Mesendoderm (in vitro differentiated cells): Measurements from ENCODE around the gene HOXB4.

Experiments
- DNase-seq: peaks from one replicate; pipeline ENCODE4 v3.0.0; 2013
- H2AK5ac ChIP-seq: 2 replicates; pipeline ENCODE4 v1.6.1; 2013; ENCODE audit warnings: low read length, inconsistent platforms
- H2BK120ac ChIP-seq: 2 replicates; pipeline ENCODE4 v1.6.1; 2013; ENCODE audit warnings: low read depth, mild to moderate bottlenecking, low read length, moderate library complexity, mixed read lengths
- H2BK15ac ChIP-seq: replicated peaks from 2 replicates; pipeline ENCODE4 v1.6.1; 2013; ENCODE audit warnings: low read depth, mild to moderate bottlenecking, moderate library complexity
- H2BK5ac ChIP-seq: 2 replicates; pipeline ENCODE4 v1.6.1; 2013; ENCODE audit warnings: low read length, inconsistent platforms
- H3K18ac ChIP-seq: 2 replicates; pipeline ENCODE4 v1.6.1; 2013; ENCODE audit warnings: mild to moderate bottlenecking, low read length, mixed read lengths
- H3K23ac ChIP-seq: one replicate; pipeline ENCODE4 v1.6.1; 2013; ENCODE audit warnings: low read length
- H3K27ac ChIP-seq: 2 replicates; pipeline ENCODE4 v1.5.1; 2013; ENCODE audit warnings: low read depth, mild to moderate bottlenecking, inconsistent platforms, low read length, moderate library complexity
- H3K27me3 ChIP-seq: 2 replicates; pipeline ENCODE4 v1.6.1; 2013; ENCODE audit warnings: low read length, control low read depth, mild to moderate bottlenecking, inconsistent platforms; ENCODE audit not compliant: insufficient read depth, poor library complexity
- H3K36me3 ChIP-seq: 2 replicates; pipeline ENCODE4 v1.6.1; 2013; ENCODE audit warnings: low read length, inconsistent platforms; ENCODE audit not compliant: control insufficient read depth, insufficient read depth
- H3K4ac ChIP-seq: one replicate; pipeline ENCODE4 v1.6.1; 2013; ENCODE audit warnings: low read depth, mild to moderate bottlenecking, low read length, moderate library complexity
- H3K4me1 ChIP-seq: 2 replicates; pipeline ENCODE4 v1.6.1; 2013; ENCODE audit warnings: low read depth, low read length, inconsistent platforms; ENCODE audit not compliant: control insufficient read depth
- H3K4me2 ChIP-seq: 2 replicates; pipeline ENCODE4 v1.6.1; 2013; ENCODE audit warnings: low read length
- H3K4me3 ChIP-seq: 2 replicates; pipeline ENCODE4 v1.5.1; 2013; ENCODE audit warnings: mild to moderate bottlenecking, low read length
- H3K56ac ChIP-seq: one replicate; pipeline ENCODE4 v1.6.1; 2013; ENCODE audit warnings: low read length
- H3K79me1 ChIP-seq: 2 replicates; pipeline ENCODE4 v1.6.1; 2013; ENCODE audit warnings: low read length, inconsistent platforms
- H3K79me2 ChIP-seq: 2 replicates; pipeline ENCODE4 v1.6.1; 2013; ENCODE audit warnings: mild to moderate bottlenecking, low read length; ENCODE audit not compliant: control insufficient read depth, insufficient read depth
- H3K9ac ChIP-seq: 2 replicates; pipeline ENCODE4 v1.6.1; 2013; ENCODE audit warnings: low read length, inconsistent platforms
- H4K5ac ChIP-seq: one replicate; pipeline ENCODE4 v1.6.1; 2013; ENCODE audit warnings: low read length
- H4K8ac ChIP-seq: one replicate; pipeline ENCODE4 v1.6.1; 2013; ENCODE audit warnings: low read depth, mild to moderate bottlenecking, control low read depth, low read length, moderate library complexity
- WGBS: extraction: QIAGEN DNeasy Blood & Tissue Kit; methylation state at CpG from one replicate; pipeline ENCODE4 v1.1.7; 2013; ENCODE audit warnings: low lambda C conversion rate, missing lambda C conversion rate; ENCODE audit not compliant: insufficient coverage; ENCODE audit errors: extremely low coverage; 5-methylcytosine and 5-hydroxymethylcytosine counted together

The HOXB4 gene

DNA sequence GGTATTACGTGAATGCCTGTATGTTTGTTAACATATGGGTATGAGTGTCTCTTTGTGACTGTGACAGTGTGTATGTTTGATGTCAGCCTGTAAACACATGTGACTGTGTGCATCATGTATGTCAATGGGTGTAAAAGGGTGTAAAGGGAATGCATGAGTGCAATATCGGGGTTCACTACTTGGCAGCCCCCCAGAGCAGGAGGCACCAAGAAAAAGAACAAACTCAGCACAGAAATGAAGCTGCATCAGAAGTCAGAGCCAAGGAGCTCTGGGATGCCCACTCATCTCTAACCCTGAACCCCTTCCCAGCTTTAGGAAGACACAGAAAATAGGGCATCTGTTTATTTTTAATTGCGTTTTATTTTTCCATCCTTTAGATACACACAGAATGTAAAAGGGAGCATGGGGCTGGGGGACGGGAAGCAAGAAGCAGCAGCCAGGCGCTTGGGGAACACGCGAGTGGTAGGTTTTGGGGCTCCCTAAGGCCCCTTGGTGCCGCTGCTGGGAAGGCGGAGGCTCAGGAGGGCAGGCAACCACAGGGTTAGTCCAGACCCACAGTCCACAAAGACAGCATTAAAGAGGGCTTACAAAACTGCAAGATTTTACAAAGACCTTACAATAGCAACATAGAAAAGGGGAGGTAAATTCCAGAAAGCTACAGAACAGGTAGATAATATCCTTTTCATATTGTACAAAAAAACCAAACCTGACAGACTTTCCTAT, 28.9 kb upstream of the HOXB4 start:
- Histone ChIP-seq H3K27ac (no peak overlapping the region), H3K27me3 (peaks cover 89% of the 10 kb centered on the region), H3K4me1 (no peaks in the 10 kb centered on the region)

GRCh38 chr17:48605991-48606891, 28.1 kb upstream of the HOXB4 start:
- Histone ChIP-seq H3K4me3 (no peak overlapping the region), H2BK5ac (no peak overlapping the region), H3K18ac (no peak overlapping the region), H3K23ac (no peak overlapping the region), H3K4ac (no peak overlapping the region), H3K9ac (no peak overlapping the region), H3K27ac (no peak overlapping the region), H4K5ac (no peak overlapping the region), H3K4me1 (peaks cover 4% of the 10 kb centered on the region), H4K8ac (no peak overlapping the region), H3K79me2 (no peaks in the 10 kb centered on the region), H3K56ac (no peak overlapping the region), H3K27me3 (peaks cover 90% of the 10 kb centered on the region), H2BK15ac (no peak overlapping the region), H2AK5ac (no peak overlapping the region), H3K79me1 (no peaks in the 10 kb centered on the region), H3K36me3 (no peaks in the 10 kb centered on the region), H2BK120ac (no peak overlapping the region), H3K4me2 (no peak overlapping the region)
- WGBS: no CpG with 5 or more reads among the region's 41 CpGs
- no peak for DNase-seq

More for the DNA sequence above, 28.9 kb upstream of the HOXB4 start:
- DNase-seq: no peak
- WGBS: no CpG with 5 or more reads among the region's 9 CpGs
- H3K23ac ChIP-seq: no peak overlapping the region
- H3K4ac ChIP-seq: no peak overlapping the region
- no peak overlapping the region for H3K4me2 ChIP-seq
- H3K9ac ChIP-seq: no peak overlapping the region
- H3K56ac ChIP-seq: no peak overlapping the region
- no peaks in the 10 kb centered on the region for H3K36me3 ChIP-seq
- H3K18ac ChIP-seq: no peak overlapping the region
- no peaks in the 10 kb centered on the region for H3K79me2 ChIP-seq
- H2BK15ac ChIP-seq: no peak overlapping the region
- no peak overlapping the region for H2BK120ac ChIP-seq
- no peaks in the 10 kb centered on the region for H3K79me1 ChIP-seq
- H2BK5ac ChIP-seq: no peak overlapping the region
- H4K8ac ChIP-seq: no peak overlapping the region
- no peak overlapping the region for H4K5ac ChIP-seq
- H2AK5ac ChIP-seq: no peak overlapping the region
- no peak overlapping the region for H3K4me3 ChIP-seq

- Histone ChIP-seq H3K36me3 (no peaks in the 10 kb centered on the region), H3K79me2 (no peaks in the 10 kb centered on the region), H2BK120ac (no peak overlapping the region), H3K23ac (no peak overlapping the region), H3K4ac (no peak overlapping the region), H3K56ac (no peak overlapping the region), H2BK15ac (no peak overlapping the region), H2BK5ac (no peak overlapping the region), H3K27ac (no peak overlapping the region), H3K18ac (no peak overlapping the region), H4K8ac (no peak overlapping the region), H3K27me3 (peaks cover 89% of the 10 kb centered on the region), H3K4me2 (no peak overlapping the region), H3K4me1 (peaks cover 4% of the 10 kb centered on the region), H3K4me3 (no peak overlapping the region), H2AK5ac (no peak overlapping the region), H3K9ac (no peak overlapping the region), H3K79me1 (no peaks in the 10 kb centered on the region), H4K5ac (no peak overlapping the region)
- WGBS: no CpG with 5 or more reads among the region's 10 CpGs
- DNase-seq: no peak
Measured at GRCh38 chr17:48605409-48605919, 27.3 kb upstream of the HOXB4 start.

GRCh38 chr17:48604770-48605329, 26.7 kb upstream of the HOXB4 start, which contains the start of gene HOXB6:
HOXB6 (minus strand) TSS chr17:48604986; CDS start chr17:48598150, 6,836 bp downstream.
- DNase-seq: no peak
- Histone ChIP-seq H3K27me3 (peaks cover 85% of the 10 kb centered on the region), H3K36me3 (no peaks in the 10 kb centered on the region), H2BK15ac (no peak within 1 kb of the TSS), H4K8ac (no peak within 1 kb of the TSS), H3K79me2 (no peaks in the 10 kb centered on the region), H3K4me2 (no peak within 1 kb of the TSS), H2BK5ac (no peak within 1 kb of the TSS), H3K4me3 (no peak within 1 kb of the TSS), H4K5ac (no peak within 1 kb of the TSS), H3K56ac (no peak within 1 kb of the TSS), H3K18ac (no peak within 1 kb of the TSS), H3K4ac (no peak within 1 kb of the TSS), H2AK5ac (no peak within 1 kb of the TSS), H3K9ac (no peak within 1 kb of the TSS), H3K4me1 (peaks cover 4% of the 10 kb centered on the region), H3K27ac (no peak within 1 kb of the TSS), H3K79me1 (no peaks in the 10 kb centered on the region), H3K23ac (no peak within 1 kb of the TSS), H2BK120ac (no peak within 1 kb of the TSS)
- no CpG with 5 or more reads among the region's 16 CpGs for WGBS

- Histone ChIP-seq H2AK5ac (no peak overlapping the region), H3K4me2 (no peak overlapping the region), H3K36me3 (no peaks in the 10 kb centered on the region), H3K4me1 (peaks cover 9% of the 10 kb centered on the region), H2BK15ac (no peak overlapping the region), H4K8ac (no peak overlapping the region), H2BK120ac (no peak overlapping the region), H3K56ac (no peak overlapping the region), H3K4ac (no peak overlapping the region), H3K27ac (no peak overlapping the region), H3K9ac (no peak overlapping the region), H4K5ac (no peak overlapping the region), H3K4me3 (no peak overlapping the region), H2BK5ac (no peak overlapping the region), H3K18ac (no peak overlapping the region), H3K23ac (no peak overlapping the region), H3K79me1 (no peaks in the 10 kb centered on the region), H3K27me3 (peaks cover 85% of the 10 kb centered on the region), H3K79me2 (no peaks in the 10 kb centered on the region)
- no CpG with 5 or more reads among the region's 21 CpGs for WGBS
- no peak for DNase-seq
Measured at GRCh38 chr17:48603959-48604769, 26.0 kb upstream of the HOXB4 start.
